K562 (cell line): Measurements from ENCODE around the gene MRPL2. TPM values are rescaled to one million over a fixed set of nuclear protein-coding genes. Genes with fewer than 3 reads are reported as not detected.

Source experiments
- DIDO1 ChIP-seq: fragments of 450-650 bp; IDR thresholded peaks from 2 replicates; pipeline ENCODE4 v1.6.1; 2016; ENCODE audit warnings: low read depth, missing biosample characterization, missing genetic modification characterization
- ETV1 ChIP-seq: fragments of 450-650 bp; conservative IDR thresholded peaks from 2 replicates; pipeline ENCODE4 v1.6.1; 2016; ENCODE audit warnings: missing genetic modification characterization, control low read depth, low read depth, missing compliant biosample characterization
- FOXA3 ChIP-seq, 2 experiments: fragments of 450-650 bp in 1 of 2; sonication (generic) in 1 of 2; formaldehyde crosslinking; IDR thresholded peaks in 1 of 2; conservative IDR thresholded peaks in 1 of 2; 2 replicates each; pipeline versions ENCODE4 v1.4.0 to v1.8.0; 2020 to 2022; ENCODE audit warnings: mild to moderate bottlenecking in 2 of 2, missing genetic modification reagents in 1 of 2
- HDAC6 ChIP-seq: IDR thresholded peaks from 2 replicates; pipeline ENCODE4 v1.6.1; 2012; ENCODE audit warnings: low read depth, mild to moderate bottlenecking, control low read depth, inconsistent platforms, low read length, moderate library complexity
- MCM2 ChIP-seq: fragments of 450-650 bp; IDR thresholded peaks from 2 replicates; pipeline ENCODE4 v1.6.1; 2017; ENCODE audit warnings: low read depth, mild to moderate bottlenecking
- NR4A1 ChIP-seq, 2 experiments: fragments of 250-450 bp in 1 of 2; fragments of 450-650 bp in 1 of 2; sonication (Bioruptor Pico) in 1 of 2; IDR thresholded peaks; 2 replicates each; pipeline versions ENCODE4 v1.4.0 to v1.6.1; 2016 to 2020; ENCODE audit warnings: mild to moderate bottlenecking in 2 of 2, missing compliant biosample characterization in 1 of 2, missing genetic modification characterization in 1 of 2, moderate library complexity in 1 of 2
- ZNF146 ChIP-seq: IDR thresholded peaks from one replicate; pipeline ENCODE4 v1.6.1; 2018; ENCODE audit warnings: missing compliant biosample characterization; ENCODE audit not compliant: unreplicated experiment
- ZNF696 ChIP-seq: fragments of 250-450 bp; sonication (Bioruptor Pico); conservative IDR thresholded peaks from 2 replicates; pipeline ENCODE4 v1.4.0; 2020; ENCODE audit warnings: mild to moderate bottlenecking, moderate library complexity
- polyA plus RNA-seq, 8 experiments: library from polyadenylated mRNA; depleted of rRNA in 4 of 8; stranded (reverse) in 5 of 8; unstranded in 3 of 8; fragments of >200 nt; fragmentation: Nextera tagmentation in 2 of 8; fragmentation: Illumina TruSeq in 1 of 8; extraction: Ambion mirVana in 2 of 8; extraction: Trizol in 1 of 8; gene quantifications; 2 replicates each; pipeline versions ENCODE4 v1.2.1 to v1.2.3, GENCODE V29; 2011 to 2014; ENCODE audit warnings: inconsistent platforms in 1 of 8, missing spikeins in 1 of 8
- total RNA-seq, 7 experiments: library from RNA; depleted of rRNA in 6 of 7; stranded (reverse); fragments of >200 nt in 6 of 7; fragmentation: Illumina TruSeq in 2 of 7; extraction: Trizol in 2 of 7; gene quantifications; 2 replicates each; pipeline versions ENCODE4 v1.2.1 to v1.2.3, GENCODE V29; 2011 to 2021; ENCODE audit warnings: low replicate concordance in 1 of 7
- TF ChIP-seq, protein P1 (sequence below): fragments of 250-450 bp; sonication (Bioruptor Pico); IDR thresholded peaks from 2 replicates; pipeline ENCODE4 v1.8.0; 2021; ENCODE audit warnings: borderline replicate concordance, mild to moderate bottlenecking, moderate library complexity; ENCODE audit not compliant: poor library complexity, severe bottlenecking
- TF ChIP-seq, protein P2 (sequence below): fragments of 450-650 bp; IDR thresholded peaks from 2 replicates; pipeline ENCODE4 v1.6.1; 2017; ENCODE audit warnings: antibody characterized with exemption
- TF ChIP-seq, protein P3 (sequence below): fragments of 450-650 bp; IDR thresholded peaks from 2 replicates; pipeline ENCODE4 v1.7.1; 2018; ENCODE audit warnings: mild to moderate bottlenecking, low read depth; ENCODE audit not compliant: partially characterized antibody

MRPL2 gene
- total and polyA plus RNA-seq, 9 of the 15 experiments (the other 6 are each of a cell fraction or from before 2014, with no cell fraction given), result 63.1 to 262 (median 121) TPM

DNA sequence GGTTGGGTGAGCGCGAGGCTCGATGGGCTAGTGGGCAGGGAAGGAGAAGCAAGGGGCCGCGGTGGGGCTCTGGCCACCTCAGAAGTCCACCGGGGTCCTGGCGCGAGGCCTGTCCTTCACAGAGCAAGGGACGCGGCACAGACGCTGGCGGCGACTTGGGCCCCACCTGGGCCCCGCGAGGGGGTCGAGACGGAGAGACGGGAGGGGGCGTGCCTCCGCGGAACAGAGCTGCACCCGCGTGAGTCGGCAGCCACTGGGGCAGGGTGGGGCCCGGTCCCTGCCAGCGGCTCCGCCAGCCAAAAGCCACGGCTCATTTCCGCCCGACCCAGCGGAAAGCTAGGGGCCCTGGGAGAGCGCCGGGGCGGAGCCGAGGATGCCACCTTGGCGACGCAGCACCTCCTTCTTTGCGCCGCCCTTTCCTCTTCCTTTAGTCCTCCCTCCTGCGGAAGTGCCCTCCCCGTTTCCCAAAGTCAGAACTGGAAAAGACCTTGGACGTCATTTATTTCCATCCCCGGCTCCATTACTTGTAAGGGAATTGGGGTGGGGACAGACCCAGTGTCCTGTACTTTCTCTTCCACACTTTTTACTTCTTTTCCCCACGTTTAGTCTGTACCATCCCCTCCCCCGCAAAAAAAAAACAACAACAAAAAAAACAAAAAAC lies 5.6 kb downstream of the MRPL2 start, which contains the start of gene CUL7 (continued):
- TF ChIP-seq NR4A1 (CRISPR knock-in tag; IDR thresholded peaks at IDR 0.05), result 0 out of 2 replicates have a peak, but pooled peaks have one; percentile 14
- TF ChIP-seq NR4A1 (tag; IDR thresholded peaks at IDR 0.05), result 0 out of 2 replicates have a peak, but pooled peaks have one; percentile 40
- 0 out of 2 replicates have a peak, but pooled peaks have one; percentile 27 for TF ChIP-seq MCM2
- peak; percentile 75; the same call in 1 of the 2 replicates for TF ChIP-seq ZNF696
- TF ChIP-seq HDAC6, result peak; percentile 87; the same call in 1 of the 2 replicates
- 0 out of 2 replicates have a peak, but pooled peaks have one; percentile 15 for TF ChIP-seq DIDO1 (tag)
- TF ChIP-seq, protein P1, sequence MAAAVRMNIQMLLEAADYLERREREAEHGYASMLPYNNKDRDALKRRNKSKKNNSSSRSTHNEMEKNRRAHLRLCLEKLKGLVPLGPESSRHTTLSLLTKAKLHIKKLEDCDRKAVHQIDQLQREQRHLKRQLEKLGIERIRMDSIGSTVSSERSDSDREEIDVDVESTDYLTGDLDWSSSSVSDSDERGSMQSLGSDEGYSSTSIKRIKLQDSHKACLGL (CRISPR knock-in tag), result peak; percentile 58
- TF ChIP-seq, protein P2, sequence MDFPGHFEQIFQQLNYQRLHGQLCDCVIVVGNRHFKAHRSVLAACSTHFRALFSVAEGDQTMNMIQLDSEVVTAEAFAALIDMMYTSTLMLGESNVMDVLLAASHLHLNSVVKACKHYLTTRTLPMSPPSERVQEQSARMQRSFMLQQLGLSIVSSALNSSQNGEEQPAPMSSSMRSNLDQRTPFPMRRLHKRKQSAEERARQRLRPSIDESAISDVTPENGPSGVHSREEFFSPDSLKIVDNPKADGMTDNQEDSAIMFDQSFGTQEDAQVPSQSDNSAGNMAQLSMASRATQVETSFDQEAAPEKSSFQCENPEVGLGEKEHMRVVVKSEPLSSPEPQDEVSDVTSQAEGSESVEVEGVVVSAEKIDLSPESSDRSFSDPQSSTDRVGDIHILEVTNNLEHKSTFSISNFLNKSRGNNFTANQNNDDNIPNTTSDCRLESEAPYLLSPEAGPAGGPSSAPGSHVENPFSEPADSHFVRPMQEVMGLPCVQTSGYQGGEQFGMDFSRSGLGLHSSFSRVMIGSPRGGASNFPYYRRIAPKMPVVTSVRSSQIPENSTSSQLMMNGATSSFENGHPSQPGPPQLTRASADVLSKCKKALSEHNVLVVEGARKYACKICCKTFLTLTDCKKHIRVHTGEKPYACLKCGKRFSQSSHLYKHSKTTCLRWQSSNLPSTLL, result peak; percentile 92
- TF ChIP-seq, protein P3, sequence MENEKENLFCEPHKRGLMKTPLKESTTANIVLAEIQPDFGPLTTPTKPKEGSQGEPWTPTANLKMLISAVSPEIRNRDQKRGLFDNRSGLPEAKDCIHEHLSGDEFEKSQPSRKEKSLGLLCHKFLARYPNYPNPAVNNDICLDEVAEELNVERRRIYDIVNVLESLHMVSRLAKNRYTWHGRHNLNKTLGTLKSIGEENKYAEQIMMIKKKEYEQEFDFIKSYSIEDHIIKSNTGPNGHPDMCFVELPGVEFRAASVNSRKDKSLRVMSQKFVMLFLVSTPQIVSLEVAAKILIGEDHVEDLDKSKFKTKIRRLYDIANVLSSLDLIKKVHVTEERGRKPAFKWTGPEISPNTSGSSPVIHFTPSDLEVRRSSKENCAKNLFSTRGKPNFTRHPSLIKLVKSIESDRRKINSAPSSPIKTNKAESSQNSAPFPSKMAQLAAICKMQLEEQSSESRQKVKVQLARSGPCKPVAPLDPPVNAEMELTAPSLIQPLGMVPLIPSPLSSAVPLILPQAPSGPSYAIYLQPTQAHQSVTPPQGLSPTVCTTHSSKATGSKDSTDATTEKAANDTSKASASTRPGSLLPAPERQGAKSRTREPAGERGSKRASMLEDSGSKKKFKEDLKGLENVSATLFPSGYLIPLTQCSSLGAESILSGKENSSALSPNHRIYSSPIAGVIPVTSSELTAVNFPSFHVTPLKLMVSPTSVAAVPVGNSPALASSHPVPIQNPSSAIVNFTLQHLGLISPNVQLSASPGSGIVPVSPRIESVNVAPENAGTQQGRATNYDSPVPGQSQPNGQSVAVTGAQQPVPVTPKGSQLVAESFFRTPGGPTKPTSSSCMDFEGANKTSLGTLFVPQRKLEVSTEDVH, result peak; percentile 91
- peak; percentile 94 for TF ChIP-seq ETV1 (tag)
- TF ChIP-seq ZNF146 (CRISPR knock-in tag), result no peak
- peak in 1 of 2 experiments; percentile 75; a peak in 2 of 4 replicates for TF ChIP-seq FOXA3 (CRISPR knock-in tag; conservative IDR thresholded peaks at IDR 0.05 in 1 of 2, IDR thresholded peaks at IDR 0.05 in 1 of 2)
